ENCODE results near the gene REC114. TPM values are rescaled to one million over a fixed set of nuclear protein-coding genes. Genes with fewer than 3 reads are reported as not detected.

Gene REC114
- total RNA-seq, 1 donor from 2014 or later, result not detected

GRCh38 chr15:73600413-73601335, 157.7 kb downstream of the REC114 start:
- no peak overlapping the region for H3K4me3 ChIP-seq (ENCODE audit: low read depth, low read length)
- DNase-seq (ENCODE audit: low read depth), result no peak
- TF ChIP-seq, protein P1, sequence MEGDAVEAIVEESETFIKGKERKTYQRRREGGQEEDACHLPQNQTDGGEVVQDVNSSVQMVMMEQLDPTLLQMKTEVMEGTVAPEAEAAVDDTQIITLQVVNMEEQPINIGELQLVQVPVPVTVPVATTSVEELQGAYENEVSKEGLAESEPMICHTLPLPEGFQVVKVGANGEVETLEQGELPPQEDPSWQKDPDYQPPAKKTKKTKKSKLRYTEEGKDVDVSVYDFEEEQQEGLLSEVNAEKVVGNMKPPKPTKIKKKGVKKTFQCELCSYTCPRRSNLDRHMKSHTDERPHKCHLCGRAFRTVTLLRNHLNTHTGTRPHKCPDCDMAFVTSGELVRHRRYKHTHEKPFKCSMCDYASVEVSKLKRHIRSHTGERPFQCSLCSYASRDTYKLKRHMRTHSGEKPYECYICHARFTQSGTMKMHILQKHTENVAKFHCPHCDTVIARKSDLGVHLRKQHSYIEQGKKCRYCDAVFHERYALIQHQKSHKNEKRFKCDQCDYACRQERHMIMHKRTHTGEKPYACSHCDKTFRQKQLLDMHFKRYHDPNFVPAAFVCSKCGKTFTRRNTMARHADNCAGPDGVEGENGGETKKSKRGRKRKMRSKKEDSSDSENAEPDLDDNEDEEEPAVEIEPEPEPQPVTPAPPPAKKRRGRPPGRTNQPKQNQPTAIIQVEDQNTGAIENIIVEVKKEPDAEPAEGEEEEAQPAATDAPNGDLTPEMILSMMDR (conservative IDR thresholded peaks at IDR 0.05; ENCODE audit: low read depth, low read length), result no peak

- TF ChIP-seq, protein P1 (conservative IDR thresholded peaks at IDR 0.05; ENCODE audit: low read depth, low read length), result no peak
- DNase-seq (ENCODE audit: low read depth), result no peak
- no peak overlapping the region for H3K4me3 ChIP-seq (ENCODE audit: low read depth, low read length)
These were observed 158.8 kb downstream of the REC114 start for GRCh38 chr15:73601451-73602445.

DNA sequence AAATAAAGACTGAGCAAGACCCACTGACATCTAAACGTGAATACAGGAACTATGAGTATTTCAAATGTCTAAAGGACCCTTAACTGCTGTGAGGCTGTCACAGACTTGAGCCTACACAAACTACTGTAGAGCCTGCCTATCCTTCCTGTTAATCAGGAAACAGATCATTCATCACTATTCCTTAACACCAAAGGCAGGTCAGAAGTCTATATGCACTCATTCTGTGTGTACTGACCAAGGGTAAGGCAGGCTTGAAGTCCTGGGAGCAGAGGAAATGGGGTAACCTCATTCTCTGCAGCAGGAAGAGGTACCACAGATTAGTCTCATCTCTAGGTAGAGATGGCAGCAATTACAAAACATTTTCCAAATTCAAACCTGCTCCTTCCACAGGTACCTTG, 159.5 kb downstream of the REC114 start:
- H3K4me3 ChIP-seq (ENCODE audit: low read depth, low read length), result no peak overlapping the region
- TF ChIP-seq, protein P1 (conservative IDR thresholded peaks at IDR 0.05; ENCODE audit: low read depth, low read length), result no peak
- DNase-seq (ENCODE audit: low read depth), result no peak

- DNase-seq (ENCODE audit: low read depth), result no peak
- TF ChIP-seq, protein P1 (conservative IDR thresholded peaks at IDR 0.05; ENCODE audit: low read depth, low read length), result no peak
- H3K4me3 ChIP-seq (ENCODE audit: low read depth, low read length), result no peak overlapping the region
These were observed 160.0 kb downstream of the REC114 start for GRCh38 chr15:73602992-73603391.

- TF ChIP-seq, protein P1 (conservative IDR thresholded peaks at IDR 0.05; ENCODE audit: low read depth, low read length), result no peak
- no peak for DNase-seq (ENCODE audit: low read depth)
- no peak overlapping the region for H3K4me3 ChIP-seq (ENCODE audit: low read depth, low read length)
These were observed 161.5 kb downstream of the REC114 start for GRCh38 chr15:73604477-73604876.

GRCh38 chr15:73605759-73606436, 162.9 kb downstream of the REC114 start:
- DNase-seq (ENCODE audit: low read depth), result no peak
- no peak overlapping the region for H3K4me3 ChIP-seq (ENCODE audit: low read depth, low read length)
- TF ChIP-seq, protein P1 (conservative IDR thresholded peaks at IDR 0.05; ENCODE audit: low read depth, low read length), result no peak
